Measurements from ENCODE around the gene KLK13.

KLK13 gene

DNA sequence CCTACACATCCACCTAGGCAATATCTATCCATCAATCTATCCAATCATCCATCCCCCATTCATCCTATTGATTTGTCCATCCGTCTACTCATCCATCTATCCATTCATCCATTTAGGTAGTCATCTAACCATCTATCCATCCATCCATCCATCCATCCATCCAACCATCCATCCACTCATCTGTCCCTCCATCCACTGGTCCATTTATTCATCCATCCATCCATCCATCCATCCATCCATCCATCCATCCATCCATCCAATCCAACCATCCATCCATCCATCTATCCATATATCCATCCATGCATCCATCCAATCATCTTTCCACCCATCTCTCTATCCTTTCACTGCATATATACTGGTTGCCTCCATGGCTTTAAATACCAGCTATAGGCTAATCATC, 3.9 kb downstream of the KLK13 start:
- no peak for DNase-seq (ENCODE audit: low read depth)

DNA sequence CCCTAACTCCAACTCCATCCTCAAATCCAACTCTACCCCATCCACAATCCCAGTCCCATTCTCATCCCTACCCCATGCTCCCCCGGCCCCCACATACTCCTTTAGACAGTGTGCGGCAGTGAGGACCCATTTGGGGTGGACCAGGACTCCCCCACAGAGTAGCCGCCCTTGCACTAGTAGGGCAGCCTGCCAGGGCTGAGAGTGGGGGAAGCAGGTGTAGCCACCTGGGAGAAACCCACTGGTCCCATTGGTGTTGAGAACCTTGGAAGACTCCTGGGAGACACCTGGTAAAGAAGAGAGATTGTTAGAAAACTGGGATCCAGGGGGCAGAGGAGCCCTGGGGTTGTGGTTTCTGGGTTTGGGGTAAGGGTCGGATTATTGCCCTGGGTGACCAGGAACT, 4.6 kb downstream of the KLK13 start:
- no peak for DNase-seq (ENCODE audit: low read depth)

DNA sequence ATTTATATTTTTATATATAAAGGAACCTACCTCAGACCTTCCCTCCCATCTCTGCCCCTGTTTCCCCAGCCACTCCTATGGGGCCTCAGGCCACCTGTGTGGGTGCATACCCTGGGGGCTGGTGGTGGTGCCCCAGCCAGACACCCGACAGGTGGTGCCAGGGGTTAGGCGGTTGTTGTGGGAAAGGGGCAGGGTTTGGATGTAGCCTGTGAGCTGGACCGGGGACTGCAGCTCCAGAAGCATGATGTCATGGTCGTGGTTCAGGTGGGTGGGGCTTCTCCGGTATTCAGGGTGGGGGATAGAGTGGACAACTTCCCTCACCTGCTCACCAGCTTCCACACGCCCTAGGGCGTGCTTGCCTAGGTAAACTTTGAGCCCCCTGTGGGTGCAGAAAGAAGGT, 5.2 kb downstream of the KLK13 start:
- no peak for DNase-seq (ENCODE audit: low read depth)

DNA sequence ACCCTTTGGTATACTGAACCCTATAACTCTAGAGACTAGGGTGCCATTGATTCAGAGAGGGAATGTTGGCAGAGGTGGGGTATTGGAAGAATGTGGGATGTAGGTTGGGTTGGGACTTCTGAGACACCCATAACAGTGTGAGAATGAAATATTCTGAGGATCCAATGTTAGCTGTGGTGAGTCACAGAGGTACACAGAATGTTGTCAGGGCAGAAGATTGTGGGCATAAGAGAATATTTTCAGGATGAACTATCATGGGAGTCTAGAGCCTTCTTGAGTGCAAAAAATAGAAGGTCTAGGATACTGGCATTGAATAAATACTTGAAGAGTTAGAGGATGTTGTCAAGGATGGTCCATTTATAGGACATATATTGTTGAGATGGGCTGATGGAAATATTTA, 9.0 kb downstream of the KLK13 start:
- DNase-seq (ENCODE audit: low read depth), result no peak

DNA sequence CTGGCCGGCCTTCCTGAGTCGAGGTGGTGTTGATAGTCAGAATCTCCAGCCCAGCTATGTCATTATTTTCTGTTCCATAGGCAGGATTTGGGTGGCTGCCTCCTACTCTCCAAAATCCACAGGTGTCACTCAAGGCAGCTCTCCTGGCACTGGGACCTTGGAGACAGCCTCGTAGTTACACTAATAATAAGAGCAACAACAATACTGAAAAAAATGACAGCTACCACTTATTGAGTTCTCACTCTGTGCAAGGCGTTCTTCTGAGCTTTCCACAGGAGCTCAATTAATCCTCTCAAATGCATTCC, 17.9 kb downstream of the KLK13 start:
- no peak for DNase-seq (ENCODE audit: low read depth)

DNA sequence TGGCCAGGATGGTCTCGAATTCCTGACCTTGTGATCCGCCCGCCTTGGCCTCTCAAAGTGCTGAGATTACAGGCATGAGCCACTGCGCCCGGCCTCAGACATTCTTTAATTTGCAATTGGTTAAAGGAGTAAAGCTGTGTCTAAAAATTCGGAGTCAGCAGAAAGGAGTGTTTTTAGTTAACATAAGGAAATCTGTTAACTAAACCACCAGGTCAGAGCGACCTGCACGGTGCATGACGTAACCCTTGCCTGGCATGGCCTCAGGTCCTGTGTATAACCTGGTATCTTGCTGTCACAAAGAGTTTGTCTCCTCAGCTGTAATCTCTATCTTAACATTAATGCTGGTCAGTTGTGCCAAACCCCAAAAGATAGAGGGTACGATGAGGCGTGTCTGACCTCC, 20.6 kb downstream of the KLK13 start:
- no peak for DNase-seq (ENCODE audit: low read depth)

DNA sequence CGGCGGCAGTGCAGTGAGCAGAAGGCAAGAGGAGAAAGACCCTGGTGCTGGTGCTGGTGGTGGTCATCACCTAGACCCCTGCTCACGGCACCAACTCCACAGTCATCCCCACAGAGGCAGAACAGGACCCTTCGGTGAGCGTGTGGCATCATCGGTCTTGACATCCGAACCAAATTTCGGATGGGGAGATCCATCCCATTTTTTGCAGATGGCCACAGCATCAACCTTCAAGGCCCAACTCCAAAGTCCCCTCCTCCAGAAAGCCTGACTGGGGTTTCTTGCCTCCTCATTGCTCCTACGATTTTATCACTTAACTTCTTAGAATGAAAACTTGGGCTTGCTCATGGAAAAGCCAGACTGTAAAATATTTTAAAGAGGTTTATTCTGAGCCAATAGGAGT, 21.4 kb downstream of the KLK13 start:
- no peak for DNase-seq (ENCODE audit: low read depth)

DNA sequence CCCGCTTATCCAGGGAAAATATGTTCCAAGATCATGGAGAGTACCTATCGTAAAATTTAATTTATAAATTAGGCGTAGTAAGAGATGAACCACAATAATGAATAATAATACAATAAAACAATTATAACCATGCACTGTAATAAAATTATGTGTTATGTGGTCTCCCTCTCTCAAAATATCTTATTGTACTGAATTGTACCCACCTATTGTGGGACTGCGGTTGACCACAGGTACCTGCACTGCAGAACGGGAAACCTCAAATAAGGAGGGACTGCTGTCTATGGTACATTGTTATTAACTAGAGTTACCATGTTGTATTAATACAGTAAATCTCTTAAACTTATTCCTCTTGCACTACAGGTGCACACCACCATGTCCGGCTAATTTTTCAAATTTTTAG, 24.7 kb downstream of the KLK13 start:
- DNase-seq (ENCODE audit: low read depth), result no peak

DNA sequence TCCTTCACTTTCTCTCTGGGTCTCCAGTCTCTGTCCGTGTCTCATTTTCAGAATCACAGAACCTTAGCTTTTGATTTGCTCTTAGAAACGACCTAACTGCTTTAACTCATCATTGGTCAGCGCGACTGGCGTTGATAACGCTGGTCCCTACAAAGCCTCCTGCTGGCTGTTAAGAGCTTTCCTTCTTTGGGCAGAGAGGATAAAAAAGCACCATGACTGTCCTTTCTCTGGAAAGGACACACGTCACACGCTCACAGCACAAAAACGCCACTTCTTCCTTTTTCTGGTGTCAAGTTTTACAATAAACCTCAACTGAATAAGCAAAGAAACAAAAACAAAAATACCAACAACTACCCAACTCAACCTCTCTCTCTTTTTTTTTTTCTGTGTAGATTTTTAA, 28.4 kb downstream of the KLK13 start:
- DNase-seq (ENCODE audit: low read depth), result no peak

DNA sequence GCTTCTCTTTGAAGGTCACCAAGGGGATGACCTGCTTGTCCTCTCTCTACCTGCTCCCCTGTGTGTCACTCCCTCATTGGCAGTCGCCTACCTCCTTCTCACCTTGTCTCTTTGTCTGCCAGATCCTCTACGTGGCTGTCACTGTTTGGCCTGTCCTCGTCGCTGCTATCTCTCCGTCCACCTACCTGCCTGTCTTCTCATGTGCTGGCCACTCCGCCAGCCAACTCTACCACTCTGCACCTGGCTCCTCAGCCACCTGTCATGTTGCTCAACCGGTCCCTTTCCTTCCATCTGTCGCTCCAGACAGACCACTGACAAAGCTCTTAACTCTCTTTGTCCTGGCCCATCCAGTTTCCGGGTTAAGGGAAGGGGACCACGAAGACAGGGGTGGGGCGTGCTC, 30.2 kb downstream of the KLK13 start, which contains the start of gene KLK12:
TSS of gene KLK12 (minus strand) at position 299 of the 400 bp plus-strand sequence. CDS start 381 bp downstream, outside the sequence.
- no peak for DNase-seq (ENCODE audit: low read depth)

DNA sequence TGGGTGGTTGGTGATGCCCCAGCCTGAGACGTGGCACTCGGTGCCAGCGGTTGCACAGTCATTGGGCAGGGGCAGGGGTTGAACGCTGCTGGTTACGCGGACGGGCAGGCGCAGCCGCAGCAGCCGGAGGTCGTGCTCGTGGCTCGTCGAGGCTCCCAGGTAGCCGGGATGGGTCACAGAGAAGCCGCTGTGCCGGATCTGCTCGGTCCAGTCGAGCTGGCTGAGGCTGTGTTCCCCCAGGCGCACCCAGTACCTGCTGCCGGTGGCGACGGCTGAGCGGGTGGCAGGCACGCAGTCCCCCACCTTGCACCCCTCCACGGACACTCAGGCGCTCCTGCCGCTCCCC, 33.0 kb downstream of the KLK13 start:
- DNase-seq (ENCODE audit: low read depth), result no peak

DNA sequence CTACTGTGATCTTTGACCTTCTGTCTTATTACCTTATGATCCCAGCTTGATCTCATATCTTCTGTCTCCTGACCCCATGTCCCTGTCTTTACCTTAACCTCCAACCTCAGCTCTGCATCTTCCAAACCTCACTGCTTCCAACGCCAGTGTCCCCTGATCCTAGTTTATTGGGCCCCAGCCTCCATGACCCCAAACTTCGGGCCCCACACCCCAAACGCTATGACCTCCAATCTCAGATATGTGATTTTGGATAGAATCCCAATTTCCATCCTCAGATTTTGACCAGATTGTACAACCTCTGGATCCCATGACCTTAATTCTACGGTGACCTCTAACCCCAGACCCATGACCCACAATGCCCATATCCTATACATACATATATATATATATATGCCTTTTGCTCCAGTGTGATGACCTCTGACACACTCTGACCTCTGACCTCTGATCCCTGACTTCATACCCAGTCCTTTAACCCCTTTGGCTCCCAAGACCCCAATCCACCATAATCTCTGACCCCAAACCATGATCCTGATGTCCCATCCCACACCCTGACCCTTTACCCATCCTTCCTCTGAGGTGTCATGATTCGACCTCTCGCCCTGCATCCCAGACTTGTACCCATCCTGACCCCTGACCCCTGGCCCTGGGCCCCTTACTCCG, 33.5 kb downstream of the KLK13 start:
- DNase-seq (ENCODE audit: low read depth), result no peak

DNA sequence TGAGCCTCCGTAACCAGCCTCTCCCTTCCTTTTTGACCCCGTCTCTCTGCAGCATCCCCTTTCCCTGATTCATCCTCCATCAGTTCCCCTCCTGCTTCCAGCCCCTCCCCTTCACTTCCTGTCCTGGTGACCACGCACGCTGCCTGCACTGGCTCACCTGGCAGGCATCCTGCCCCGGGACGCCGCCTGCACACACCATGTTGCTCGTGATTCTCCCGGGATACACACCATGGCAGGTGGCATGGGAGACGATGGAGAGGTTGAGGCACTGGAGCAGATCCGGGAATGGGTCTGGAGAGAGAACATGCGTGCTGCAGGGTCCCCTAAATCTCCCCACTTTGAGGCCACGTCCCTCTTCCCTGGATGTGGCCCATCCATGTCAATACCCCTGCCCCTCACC, 34.3 kb downstream of the KLK13 start:
- DNase-seq (ENCODE audit: low read depth), result no peak

DNA sequence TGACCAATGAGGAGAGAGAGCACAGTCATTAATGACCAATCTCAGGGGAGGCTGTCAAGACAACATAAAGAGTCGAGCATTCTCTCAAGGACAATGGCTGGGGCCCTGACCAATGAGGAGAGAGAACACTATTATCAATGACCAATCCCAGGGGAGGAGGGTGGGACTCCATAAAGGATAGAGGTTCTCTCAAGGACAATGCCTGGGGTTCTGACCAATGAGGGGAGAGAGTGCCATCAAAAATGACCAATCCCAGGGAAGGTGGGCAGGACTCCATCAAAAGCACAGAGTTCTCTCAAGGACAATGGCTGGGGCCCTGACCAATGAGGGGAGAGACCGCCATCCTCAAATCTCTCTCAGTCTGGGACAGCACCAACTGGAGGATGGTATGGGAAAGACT, 35.2 kb downstream of the KLK13 start:
- DNase-seq (ENCODE audit: low read depth), result no peak

DNA sequence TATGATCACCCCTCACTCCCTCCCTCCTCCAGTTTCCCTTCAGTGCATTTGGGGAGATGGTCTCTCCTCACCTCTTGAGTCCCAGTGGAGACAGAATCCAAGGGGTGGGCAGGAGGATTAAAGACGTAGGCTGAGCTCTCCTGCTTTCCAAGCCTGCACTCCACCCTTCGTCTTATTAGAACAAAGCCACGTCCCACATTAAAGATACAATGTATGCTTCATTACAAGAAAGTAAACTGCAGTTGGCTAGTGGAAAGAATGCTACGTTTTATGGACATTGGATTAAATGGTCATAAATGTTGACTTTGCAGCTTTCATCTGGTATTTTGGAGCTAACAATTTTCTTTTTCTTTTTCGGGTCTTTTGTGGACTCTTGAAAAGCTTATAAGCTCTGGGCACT, 37.0 kb downstream of the KLK13 start:
- no peak for DNase-seq (ENCODE audit: low read depth)

DNA sequence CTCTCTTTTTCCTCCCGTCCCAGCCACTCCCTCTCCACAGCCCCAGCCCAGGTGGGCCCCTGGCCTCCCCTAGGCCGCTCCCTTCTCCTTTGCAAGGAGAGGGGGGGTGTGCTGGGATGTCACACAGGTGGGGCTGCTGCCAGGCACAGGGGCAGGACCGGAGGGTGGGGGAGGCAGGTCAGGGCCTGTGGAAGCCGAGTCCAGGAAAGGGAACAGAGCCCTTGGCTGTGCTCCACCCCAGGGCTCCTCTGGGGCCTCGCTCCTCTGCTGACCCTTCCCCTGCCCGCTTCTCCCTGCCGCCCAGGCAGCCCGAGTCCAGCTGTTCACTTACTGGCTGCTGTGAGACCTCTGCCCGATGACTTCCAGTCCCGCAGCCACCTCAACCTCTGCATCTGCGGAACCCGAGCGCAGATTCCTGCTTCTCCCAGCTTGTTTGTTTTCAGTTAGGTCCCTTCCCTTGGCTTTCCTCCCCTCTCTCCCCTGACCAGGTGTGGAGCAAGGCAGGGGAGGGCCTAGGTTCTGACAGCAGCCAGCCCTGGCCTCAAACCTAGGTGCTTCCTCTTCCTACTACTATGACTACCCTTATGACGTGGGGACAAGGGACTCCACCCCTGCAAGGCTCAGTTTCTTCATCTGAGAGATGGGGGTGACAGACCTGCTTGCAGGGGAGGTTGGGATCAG, 37.6 kb downstream of the KLK13 start:
- DNase-seq (ENCODE audit: low read depth), result no peak

DNA sequence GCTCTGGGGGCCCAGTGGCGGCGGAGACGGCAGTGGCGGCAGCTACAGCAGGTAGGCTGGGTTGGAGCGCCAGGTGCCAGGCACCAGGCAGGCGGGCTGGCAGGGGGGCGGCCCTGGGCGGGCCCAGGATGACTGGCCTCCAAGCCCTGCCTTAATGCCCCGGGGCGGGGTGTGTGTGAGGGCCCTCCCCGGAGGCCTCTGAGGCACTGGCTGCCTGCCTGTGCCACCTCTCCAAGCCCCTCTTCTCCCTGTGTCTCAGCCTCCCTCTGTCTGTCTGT, 38.4 kb downstream of the KLK13 start, which contains the start of gene KLK11:
TSS of gene KLK11 (minus strand) at position 63 of the 278 bp plus-strand sequence. CDS start 985 bp downstream, outside the sequence.
- DNase-seq (ENCODE audit: low read depth), result no peak

DNA sequence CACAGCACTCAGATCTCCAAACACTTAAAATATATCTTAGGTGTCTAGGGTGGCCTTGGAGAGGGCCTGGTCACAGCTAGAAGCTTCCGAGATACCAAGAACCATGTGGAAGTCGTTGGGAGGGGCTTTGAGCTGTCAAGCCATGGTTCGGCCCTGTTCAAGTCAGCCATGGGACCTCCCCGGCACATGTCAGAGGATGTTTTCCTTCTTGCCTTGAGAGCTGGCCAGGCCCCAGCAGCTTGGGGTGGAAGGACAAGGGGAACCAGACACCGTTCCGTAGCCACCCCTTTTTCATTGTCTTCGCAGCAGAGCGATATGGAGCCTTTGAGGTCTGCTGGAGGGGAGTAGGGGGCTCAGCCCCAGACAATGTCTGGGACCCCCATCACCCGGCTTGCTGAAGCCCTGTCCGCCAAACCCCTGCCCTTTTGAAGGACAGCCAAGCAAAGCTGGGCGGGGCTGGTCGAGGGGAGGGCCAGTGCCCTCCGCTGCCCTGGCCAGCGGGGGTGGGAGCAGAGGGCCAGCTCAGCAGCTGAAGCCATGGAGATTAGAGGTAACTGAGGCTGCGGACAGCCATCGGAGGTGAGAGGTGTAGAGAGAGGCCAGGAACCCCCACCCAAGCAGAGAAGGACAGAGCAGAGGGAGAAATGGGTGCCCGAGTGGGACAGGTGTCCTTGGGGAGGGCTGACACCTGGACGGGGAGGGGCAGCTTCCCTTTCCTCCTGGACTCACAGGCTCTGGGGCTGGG, 38.9 kb downstream of the KLK13 start:
- no peak for DNase-seq (ENCODE audit: low read depth)

DNA sequence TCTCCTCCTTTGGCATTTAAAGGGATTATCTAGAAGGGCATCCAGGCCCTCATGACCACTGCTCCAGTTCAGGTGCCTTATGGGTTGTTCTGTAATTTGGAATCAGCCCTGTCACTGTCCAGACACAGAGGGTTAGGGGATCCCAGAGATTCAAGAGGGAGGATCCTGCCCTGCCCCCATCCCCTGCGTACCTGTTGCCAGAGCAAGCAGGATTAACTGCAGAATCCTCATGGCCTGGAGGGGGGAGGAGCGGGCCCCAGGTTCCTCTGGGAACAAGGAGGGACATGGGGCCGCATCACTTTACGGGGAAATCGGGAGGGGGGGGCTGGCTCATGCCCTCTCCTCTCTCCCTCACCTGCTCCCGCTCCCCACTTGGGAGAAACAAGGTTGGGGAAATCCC, 39.5 kb downstream of the KLK13 start:
- no peak for DNase-seq (ENCODE audit: low read depth)

DNA sequence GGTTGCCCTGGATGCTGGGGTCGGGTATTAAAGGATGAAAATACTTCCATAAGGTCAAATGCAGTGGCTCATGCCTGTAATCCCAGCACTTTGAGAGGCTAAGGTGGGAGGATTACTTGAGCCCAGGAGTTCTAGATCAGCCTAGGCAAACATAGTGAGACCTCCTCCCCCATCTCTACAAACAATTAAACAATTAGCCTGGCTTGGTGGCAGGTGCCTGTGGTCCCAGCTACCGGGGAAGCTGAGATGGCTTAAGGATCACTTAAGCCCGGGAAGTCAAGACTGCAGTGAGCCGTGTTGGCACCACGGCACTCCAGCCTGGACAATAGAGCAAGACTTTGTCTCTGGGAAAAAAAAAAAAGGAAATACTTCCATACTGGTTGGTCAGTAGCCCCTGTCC, 40.0 kb downstream of the KLK13 start:
- no peak for DNase-seq (ENCODE audit: low read depth)

DNA sequence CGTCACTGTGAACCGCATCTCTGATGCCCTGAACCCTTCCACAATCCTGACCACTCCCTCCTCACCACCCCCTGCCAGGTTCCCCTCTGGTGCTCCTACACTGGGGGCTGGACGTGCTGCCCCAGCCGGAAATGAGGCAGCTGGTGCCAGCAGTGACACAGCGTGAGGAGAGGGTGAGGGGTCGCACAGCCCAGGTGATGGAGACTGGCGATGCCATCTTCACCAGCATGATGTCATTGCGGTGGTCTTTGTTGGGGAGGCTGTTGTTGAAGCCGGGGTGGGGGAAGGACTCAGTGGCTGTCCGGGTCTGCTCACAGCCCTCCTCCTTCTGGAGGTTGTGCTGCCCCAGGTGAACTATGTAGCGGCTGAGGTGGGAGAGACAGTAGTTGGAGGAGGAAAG, 40.9 kb downstream of the KLK13 start:
- DNase-seq (ENCODE audit: low read depth), result no peak

DNA sequence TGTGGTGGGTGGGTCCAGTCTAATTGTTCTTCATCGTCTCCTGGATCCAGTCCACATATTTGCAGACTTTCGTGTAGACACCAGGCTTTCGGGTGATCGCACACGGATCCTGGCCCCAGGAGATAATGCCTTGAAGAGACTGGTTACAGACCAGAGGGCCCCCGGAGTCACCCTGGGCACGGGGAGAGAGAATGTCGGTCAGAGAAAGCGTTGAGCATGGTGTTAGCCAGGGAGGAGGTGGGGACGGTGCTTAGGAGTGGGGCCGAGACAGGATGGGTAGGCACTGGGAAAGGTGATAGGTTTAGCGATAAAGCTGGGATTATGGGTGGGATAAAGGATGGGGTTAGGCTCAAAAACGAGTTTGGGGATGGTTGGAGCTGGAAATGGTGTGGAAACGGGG, 42.4 kb downstream of the KLK13 start:
- no peak for DNase-seq (ENCODE audit: low read depth)

DNA sequence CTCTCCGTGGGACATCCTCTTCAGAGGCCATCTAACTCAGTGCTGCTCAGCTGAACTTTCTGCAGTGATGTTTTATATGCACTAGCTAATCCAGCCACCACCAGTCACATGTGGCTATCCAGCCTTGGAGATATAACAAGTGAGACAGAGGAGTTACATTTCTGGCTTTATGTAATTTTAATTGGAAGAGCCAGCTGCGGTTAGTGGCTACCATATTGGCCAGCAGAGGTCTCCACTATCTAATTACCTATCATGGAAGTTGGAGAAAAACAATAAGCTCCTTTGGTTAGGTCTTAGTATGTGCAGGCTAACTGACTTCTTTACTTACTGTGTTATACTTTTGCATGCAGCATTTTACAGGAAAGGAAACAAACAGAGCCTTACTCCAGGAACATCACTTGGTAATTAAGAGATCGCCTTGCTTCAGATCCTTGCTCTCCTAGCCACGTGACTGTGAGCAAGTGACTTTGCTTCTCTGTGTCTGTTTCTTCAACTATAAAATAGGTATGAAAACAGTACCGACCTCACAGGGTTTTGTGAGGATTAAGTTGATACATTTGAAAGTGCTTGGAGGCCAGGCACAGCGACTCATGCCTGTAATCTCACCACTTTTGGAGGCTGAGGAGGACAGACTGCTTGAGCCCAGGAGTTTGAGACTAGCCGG, 43.8 kb downstream of the KLK13 start:
- DNase-seq (ENCODE audit: low read depth), result no peak

Data from HS-27A (cell line).